Tibial nerve (tissue), 4 donors: Measurements from ENCODE around the gene MRPL42. TPM values are rescaled to one million over a fixed set of nuclear protein-coding genes. Genes with fewer than 3 reads are reported as not detected.

ENCODE experiments used
- DNase-seq, 2 donors: peaks; one replicate each; pipeline ENCODE4 v3.0.0-alpha.2; 2019; ENCODE audit warnings: low spot score in 2 of 2
- H3K27ac ChIP-seq, 4 donors: fragments of 200-600 bp; sonication (generic) in 3 of 4; one replicate each; pipeline ENCODE4 v1.5.1; 2017 to 2019; ENCODE audit warnings: mild to moderate bottlenecking in 1 of 4
- H3K27me3 ChIP-seq, 2 donors: fragments of 200-600 bp; sonication (generic) in 1 of 2; one replicate each; pipeline versions ENCODE4 v1.5.1 to v1.6.0; 2017 to 2019
- H3K36me3 ChIP-seq, 3 donors: fragments of 200-600 bp; sonication (generic); one replicate each; pipeline ENCODE4 v1.5.1; 2018 to 2019
- H3K4me1 ChIP-seq, 4 donors: fragments of 200-600 bp; sonication (generic) in 3 of 4; one replicate each; pipeline ENCODE4 v1.5.1; 2017 to 2019
- H3K4me3 ChIP-seq, 4 donors: fragments of 200-600 bp; sonication (generic) in 3 of 4; one replicate each; pipeline ENCODE4 v1.5.1; 2017 to 2019; ENCODE audit warnings: mild to moderate bottlenecking in 1 of 4, moderate library complexity in 1 of 4
- H3K9me3 ChIP-seq, 4 donors: fragments of 200-600 bp; sonication (generic) in 3 of 4; one replicate each; pipeline ENCODE4 v1.5.1; 2017 to 2019
- EP300 ChIP-seq, 2 donors: sonication (generic); formaldehyde crosslinking; IDR thresholded peaks; one replicate each; pipeline ENCODE4 v1.6.1; 2017; ENCODE audit warnings: antibody characterized with exemption in 2 of 2, mild to moderate bottlenecking in 1 of 2
- POLR2A ChIP-seq, 2 donors: fragments of 450-650 bp; IDR thresholded peaks; one replicate each; pipeline ENCODE4 v1.6.1; 2017; ENCODE audit warnings: antibody characterized with exemption in 2 of 2, mild to moderate bottlenecking in 2 of 2, moderate library complexity in 2 of 2
- WGBS, 2 donors: methylation state at CpG; one replicate each; pipeline ENCODE4 v1.1.5; 2018; 5-methylcytosine and 5-hydroxymethylcytosine counted together
- total RNA-seq, 4 donors: library from RNA; depleted of rRNA; stranded (reverse); fragments of >200 nt; gene quantifications; one replicate each; pipeline ENCODE4 v1.1.0, GENCODE V29; 2016
- TF ChIP-seq, protein P1 (sequence below), 5 experiments: fragments of 200-600 bp in 3 of 5; fragments of 450-650 bp in 2 of 5; sonication (generic) in 3 of 5; IDR thresholded peaks; one replicate each; pipeline ENCODE4 v1.5.1; 2016 to 2019; ENCODE audit warnings: antibody characterized with exemption in 5 of 5, mild to moderate bottlenecking in 3 of 5, moderate library complexity in 2 of 5

Gene MRPL42
- total RNA-seq, 4 donors from 2014 or later, result 19.7 to 27.3 (median 22.8) TPM

DNA sequence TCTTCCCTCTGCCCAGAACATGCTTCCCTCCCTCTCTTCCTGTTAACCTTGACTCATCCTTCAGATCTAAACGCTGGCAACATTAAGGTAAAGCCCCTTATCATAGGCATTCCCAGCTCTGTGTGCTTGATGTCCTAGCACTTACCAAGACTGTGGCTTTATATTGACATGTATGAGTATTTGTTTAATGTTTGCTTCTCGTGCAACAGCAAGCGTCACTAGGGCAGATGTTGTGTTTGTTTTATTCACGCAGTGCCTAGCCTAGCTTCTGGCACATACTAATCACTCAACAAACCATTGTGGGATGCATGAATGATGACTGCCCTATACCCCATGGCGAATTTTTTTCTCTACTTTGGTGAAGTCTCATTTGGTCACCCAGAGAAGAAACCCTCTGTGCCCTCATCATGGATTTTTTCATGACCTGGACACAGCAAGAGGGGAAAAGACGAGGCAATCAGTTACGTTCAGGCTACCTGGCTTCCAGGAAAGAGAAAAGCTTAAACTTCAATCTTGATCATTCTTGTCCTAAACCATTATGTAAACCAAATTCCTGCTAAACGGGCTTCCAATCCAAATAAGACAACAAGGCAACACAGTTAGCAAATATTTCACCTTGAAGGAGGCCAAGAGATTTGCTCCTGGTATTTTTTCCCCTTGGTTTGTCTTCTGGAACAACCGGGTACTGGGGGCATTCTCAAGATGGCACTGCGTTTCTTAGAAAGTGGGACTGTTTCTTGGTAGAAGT, 57.2 kb downstream of the MRPL42 start:
- DNase-seq, result no peak
- H3K36me3 ChIP-seq, result no peaks in the 10 kb centered on the region
- 74% methylated on average over 10 of the region's 10 CpGs for WGBS, 2 donors

GRCh38 chr12:93526786-93527428, 59.6 kb downstream of the MRPL42 start:
- no peak for DNase-seq
- Histone ChIP-seq H3K4me1 (no peaks in the 10 kb centered on the region), H3K27me3 (no peaks in the 10 kb centered on the region), H3K9me3 (no peaks in the 10 kb centered on the region), H3K27ac (no peak overlapping the region), H3K4me3 (no peak overlapping the region), H3K36me3 (no peaks in the 10 kb centered on the region)
- 47 to 64% methylated on average over 4 of the region's 4 CpGs for WGBS, 2 donors
- TF ChIP-seq POLR2A (IDR thresholded peaks at IDR 0.05), result no peak

More for the DNA sequence above, 57.2 kb downstream of the MRPL42 start:
- H3K27ac ChIP-seq, result no peak overlapping the region
- no peaks in the 10 kb centered on the region for H3K27me3 ChIP-seq
- H3K4me1 ChIP-seq, result no peaks in the 10 kb centered on the region
- TF ChIP-seq EP300 (IDR thresholded peaks at IDR 0.05) (no peak), POLR2A (IDR thresholded peaks at IDR 0.05) (no peak)
- TF ChIP-seq, protein P1, sequence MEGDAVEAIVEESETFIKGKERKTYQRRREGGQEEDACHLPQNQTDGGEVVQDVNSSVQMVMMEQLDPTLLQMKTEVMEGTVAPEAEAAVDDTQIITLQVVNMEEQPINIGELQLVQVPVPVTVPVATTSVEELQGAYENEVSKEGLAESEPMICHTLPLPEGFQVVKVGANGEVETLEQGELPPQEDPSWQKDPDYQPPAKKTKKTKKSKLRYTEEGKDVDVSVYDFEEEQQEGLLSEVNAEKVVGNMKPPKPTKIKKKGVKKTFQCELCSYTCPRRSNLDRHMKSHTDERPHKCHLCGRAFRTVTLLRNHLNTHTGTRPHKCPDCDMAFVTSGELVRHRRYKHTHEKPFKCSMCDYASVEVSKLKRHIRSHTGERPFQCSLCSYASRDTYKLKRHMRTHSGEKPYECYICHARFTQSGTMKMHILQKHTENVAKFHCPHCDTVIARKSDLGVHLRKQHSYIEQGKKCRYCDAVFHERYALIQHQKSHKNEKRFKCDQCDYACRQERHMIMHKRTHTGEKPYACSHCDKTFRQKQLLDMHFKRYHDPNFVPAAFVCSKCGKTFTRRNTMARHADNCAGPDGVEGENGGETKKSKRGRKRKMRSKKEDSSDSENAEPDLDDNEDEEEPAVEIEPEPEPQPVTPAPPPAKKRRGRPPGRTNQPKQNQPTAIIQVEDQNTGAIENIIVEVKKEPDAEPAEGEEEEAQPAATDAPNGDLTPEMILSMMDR (IDR thresholded peaks at IDR 0.05), result no peak
- no peak overlapping the region for H3K4me3 ChIP-seq
- no peaks in the 10 kb centered on the region for H3K9me3 ChIP-seq

GRCh38 chr12:93530358-93530757, 63.0 kb downstream of the MRPL42 start:
- Histone ChIP-seq H3K4me3 (no peak overlapping the region), H3K4me1 (no peaks in the 10 kb centered on the region), H3K27ac (no peak overlapping the region), H3K9me3 (no peaks in the 10 kb centered on the region), H3K36me3 (no peaks in the 10 kb centered on the region), H3K27me3 (no peaks in the 10 kb centered on the region)
- DNase-seq, result no peak
- TF ChIP-seq, protein P1 (IDR thresholded peaks at IDR 0.05), result no peak
- TF ChIP-seq POLR2A (IDR thresholded peaks at IDR 0.05), result no peak
- TF ChIP-seq EP300 (IDR thresholded peaks at IDR 0.05), result no peak
- 53 to 59% methylated on average over 5 of the region's 5 CpGs for WGBS, 2 donors

GRCh38 chr12:93533310-93533709, 66.0 kb downstream of the MRPL42 start:
- no peak overlapping the region for H3K27ac ChIP-seq
- no peaks in the 10 kb centered on the region for H3K36me3 ChIP-seq
- no peaks in the 10 kb centered on the region for H3K27me3 ChIP-seq
- DNase-seq, result no peak
- no peak overlapping the region for H3K4me3 ChIP-seq
- WGBS, 2 donors, result 93% methylated on average over 5 of the region's 5 CpGs
- TF ChIP-seq EP300 (IDR thresholded peaks at IDR 0.05) (no peak), POLR2A (IDR thresholded peaks at IDR 0.05) (no peak)
- TF ChIP-seq, protein P1 (IDR thresholded peaks at IDR 0.05), result no peak
- no peaks in the 10 kb centered on the region for H3K9me3 ChIP-seq
- no peaks in the 10 kb centered on the region for H3K4me1 ChIP-seq

DNA sequence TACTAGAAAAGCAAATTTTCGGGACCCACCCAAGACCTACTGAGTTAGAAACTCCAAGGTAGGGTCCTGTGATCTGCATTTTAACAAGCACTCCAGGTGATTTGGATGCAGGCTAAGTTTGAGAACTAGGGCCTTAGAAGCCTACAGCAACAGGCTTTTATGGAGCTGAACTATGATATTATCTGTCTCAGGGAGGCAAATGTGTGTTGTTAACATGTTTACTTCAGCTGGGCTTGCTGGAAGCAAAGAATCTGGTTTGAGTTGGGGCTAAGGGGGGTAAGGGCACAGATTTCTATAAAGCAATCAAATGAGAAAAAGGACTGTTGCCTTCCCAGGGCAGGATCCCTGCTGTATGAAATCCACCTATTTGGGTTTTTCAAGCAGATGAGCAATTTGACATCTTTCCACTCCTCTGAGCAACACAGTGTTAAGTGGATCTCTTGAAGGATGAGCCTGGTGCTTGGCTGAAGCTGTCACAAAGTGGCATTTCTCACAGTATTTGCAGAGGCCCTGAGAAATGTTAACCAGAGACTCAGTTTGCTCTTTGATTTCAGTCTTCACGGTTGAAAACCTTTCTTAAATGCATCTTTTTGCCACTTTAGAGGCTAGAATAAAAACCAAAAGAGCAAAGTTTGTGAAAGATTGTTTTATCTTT, 68.9 kb downstream of the MRPL42 start:
- TF ChIP-seq EP300 (IDR thresholded peaks at IDR 0.05) (no peak), POLR2A (IDR thresholded peaks at IDR 0.05) (no peak)
- TF ChIP-seq, protein P1 (IDR thresholded peaks at IDR 0.05), result no peak
- WGBS, 2 donors, result 65 to 68% methylated on average over 2 of the region's 2 CpGs
- no peak overlapping the region for H3K27ac ChIP-seq

More for the DNA sequence above, 68.9 kb downstream of the MRPL42 start:
- Histone ChIP-seq H3K9me3 (no peaks in the 10 kb centered on the region), H3K27me3 (no peaks in the 10 kb centered on the region), H3K36me3 (no peaks in the 10 kb centered on the region), H3K4me1 (no peaks in the 10 kb centered on the region), H3K4me3 (no peak overlapping the region)
- DNase-seq, result no peak
